ENCODE results near the gene CCDC3.

- TF ChIP-seq CTCF (IDR thresholded peaks at IDR 0.05) (no peak), POLR2A (IDR thresholded peaks at IDR 0.05) (no peak)
Observed at GRCh38 chr10:13016426-13016825, 14.9 kb upstream of the CCDC3 start.
